T-helper 1 cell treated with Interleukin-12 subunit alpha and Interleukin-12 subunit beta and Interleukin-4 antibody, amounts not matched to agents 30 ng/mL and 1 ng/mL, for 36 hours (primary cell): Measurements from ENCODE around the gene KLK7. TPM values are rescaled to one million over a fixed set of nuclear protein-coding genes. Genes with fewer than 3 reads are reported as not detected.
"Not testable (repeated sequence)": the region's sequence is repeated elsewhere in the genome, so short reads cannot be mapped to it uniquely, and the experiment has no call there.

Experiments used
- intact Hi-C: fragments of 100-400 bp; cut with micrococcal nuclease; formaldehyde crosslinking; loops from one replicate; pipeline ENCODE4 v1.15.1; 2024
- total RNA-seq: library from RNA; stranded (reverse); gene quantifications from 2 replicates; pipeline ENCODE4 v1.2.3, GENCODE V29; 2022

KLK7 gene
- total RNA-seq, 1 donor from 2014 or later, result not detected

DNA sequence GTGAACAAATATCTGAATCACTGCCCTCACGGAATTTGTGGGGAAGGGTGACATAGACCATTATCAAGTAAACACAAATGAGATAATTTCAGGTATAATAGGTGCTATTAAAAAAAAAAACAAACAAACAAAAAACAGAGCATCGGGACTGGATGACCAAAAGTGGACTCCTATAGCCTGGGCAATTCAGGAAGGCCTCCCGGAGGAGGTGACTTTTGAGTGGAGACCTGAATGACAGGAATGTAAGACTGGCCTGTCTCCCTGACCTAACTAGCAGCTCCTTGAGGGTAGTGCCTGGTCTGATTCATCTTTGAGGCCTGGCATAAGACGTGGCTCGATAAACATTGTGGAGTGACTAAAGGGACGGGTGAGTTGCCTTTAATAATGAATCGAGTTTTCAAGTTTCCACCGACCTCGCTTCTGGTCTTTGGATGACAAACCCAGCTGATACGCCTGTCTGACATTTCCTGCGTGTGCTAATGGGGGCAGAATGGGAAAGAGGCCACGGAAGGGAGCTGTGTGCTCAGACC is 29.0 kb upstream of the KLK7 start:
- intact Hi-C loops, result no loop called here

DNA sequence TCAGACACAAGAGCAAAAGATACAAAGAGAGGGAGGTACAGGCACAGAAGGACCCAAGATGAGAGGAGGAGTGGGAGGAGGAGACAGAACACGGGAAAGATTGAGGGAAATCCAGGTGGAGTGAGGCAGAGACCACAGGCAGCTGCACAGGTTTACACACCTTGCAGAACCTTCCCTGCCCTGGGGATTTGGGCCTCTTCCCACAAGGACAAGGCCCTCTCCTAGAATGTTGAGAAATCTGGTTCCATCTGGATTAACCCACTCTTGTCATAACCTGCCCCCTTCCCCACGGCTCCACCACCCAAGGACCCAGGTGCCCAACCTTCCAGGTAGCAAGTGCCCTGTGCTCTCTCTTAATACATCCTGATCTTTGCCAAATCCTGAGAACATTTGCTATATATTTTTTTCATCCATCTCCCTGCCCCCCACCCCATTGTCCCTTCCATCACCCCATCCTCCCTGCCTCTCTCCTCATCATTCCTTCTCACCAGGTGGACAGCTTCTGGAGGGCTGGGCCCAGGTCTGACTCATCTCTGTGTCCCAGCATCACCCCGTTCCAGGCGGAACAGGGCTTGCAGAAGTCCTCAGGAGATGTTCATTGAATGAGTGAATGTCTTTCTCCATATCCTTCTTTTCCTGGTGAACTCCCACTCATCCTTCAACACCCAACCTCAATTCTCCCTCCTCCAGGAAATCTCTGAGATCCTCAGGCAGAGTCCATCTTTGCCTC is 26.5 kb upstream of the KLK7 start:
- intact Hi-C loops, result no loop called here

- intact Hi-C loops, result no loop called here
Measured at GRCh38 chr19:51009061-51009891, 25.6 kb upstream of the KLK7 start.

- intact Hi-C loops, result no loop called here
Measured at GRCh38 chr19:51007488-51007887, 23.8 kb upstream of the KLK7 start.

GRCh38 chr19:51006406-51006805 is 22.7 kb upstream of the KLK7 start:
- intact Hi-C loops, result no loop called here

DNA sequence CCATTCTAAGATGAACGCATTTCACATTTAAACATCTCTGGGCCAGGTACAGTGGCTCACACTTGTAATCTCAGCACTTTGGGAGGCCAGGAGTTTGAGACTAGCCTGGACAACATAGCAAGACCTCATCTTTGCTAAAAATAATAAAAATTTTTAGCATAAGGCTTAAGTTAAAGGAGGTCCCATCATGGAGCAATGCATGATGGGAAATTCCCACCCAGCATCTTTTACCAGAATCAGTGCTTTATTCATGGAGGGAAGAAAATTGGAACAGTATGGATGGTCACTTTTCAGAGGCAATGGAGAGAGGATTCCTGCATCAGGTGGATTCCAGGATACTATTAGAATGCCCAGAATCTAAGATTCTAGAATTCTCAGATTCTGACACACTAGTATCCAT is 21.5 kb upstream of the KLK7 start:
- intact Hi-C loops, result no loop called here

DNA sequence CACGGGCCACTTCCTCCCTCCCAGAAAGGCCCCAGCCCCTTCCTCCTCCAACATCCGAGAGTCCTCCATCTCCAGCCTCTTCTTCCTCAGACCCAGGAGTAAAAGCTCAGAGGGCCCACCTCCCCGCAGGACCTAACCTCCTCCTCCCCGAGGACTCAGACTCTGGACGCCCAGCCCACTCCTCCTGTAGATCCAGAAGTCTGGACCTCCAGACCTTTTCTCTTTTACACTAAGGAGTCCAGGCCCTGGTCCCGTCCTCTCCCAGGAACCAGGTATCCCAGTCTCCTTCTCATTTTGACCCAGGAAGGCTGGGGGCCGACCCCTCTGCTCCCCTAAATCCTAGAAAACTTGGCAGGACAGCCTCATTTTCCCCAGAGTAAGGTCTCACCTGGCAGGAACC is 19.6 kb upstream of the KLK7 start:
- intact Hi-C loops, result no loop called here

DNA sequence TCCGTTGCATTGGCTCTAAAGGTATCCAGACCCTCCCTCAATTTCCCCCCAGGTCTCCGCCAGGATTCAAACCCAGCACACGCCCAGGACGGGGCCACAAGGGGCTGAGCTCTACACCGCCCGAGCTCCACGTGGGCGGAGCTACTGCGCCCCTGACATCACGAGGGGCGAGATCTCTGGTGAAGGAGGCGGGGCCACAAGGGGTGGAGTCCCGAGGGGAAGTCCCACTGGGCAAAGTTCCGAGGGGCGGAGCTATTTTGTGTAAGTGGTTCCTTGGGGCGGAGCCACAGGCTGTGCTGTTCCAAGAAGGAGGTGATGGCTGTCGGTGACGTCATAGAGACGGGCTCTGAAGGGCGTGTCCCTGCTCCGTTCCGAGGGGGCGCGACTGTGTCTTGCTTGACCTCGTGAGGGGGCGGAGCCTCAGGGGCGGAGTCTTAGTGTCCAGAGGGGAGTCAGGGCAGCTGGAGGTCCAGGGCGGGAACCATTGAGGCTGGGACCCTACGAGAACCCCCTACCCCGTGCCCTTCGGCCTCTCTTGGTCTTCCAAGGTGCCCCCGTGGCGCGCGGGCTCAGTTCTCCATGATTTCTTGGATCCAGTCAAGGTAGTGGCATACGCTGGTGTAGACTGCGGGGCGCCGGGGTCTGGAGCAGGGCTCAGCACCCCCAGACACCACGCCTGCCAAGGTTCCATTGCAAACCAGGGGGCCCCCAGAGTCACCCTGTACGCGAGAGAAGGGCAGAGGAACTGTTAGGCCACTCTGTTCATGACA is 19.0 kb upstream of the KLK7 start:
- intact Hi-C loops, result no loop called here

DNA sequence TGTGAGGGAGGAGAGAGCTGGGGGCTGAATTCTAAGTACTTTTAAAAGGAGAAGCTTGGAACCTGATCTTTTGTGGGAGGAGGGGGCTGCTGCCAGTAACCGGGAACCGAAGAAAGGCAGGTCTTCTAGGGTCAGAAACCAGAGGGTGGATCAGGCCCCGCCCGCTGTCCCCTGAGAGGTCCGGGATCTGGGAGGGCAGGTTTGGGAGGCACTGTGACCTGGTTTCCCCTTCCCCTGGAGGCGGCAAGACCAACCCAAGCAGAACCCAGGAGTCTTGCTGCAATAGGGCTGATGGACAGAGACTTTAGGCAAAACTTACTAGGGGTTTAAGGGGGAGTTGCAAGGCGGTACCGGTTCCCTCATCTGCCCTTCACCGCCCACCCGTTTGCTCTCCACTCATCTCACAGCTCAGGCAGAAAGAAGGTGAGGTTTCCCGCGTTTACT is 18.4 kb upstream of the KLK7 start:
- intact Hi-C loops, result no loop called here

DNA sequence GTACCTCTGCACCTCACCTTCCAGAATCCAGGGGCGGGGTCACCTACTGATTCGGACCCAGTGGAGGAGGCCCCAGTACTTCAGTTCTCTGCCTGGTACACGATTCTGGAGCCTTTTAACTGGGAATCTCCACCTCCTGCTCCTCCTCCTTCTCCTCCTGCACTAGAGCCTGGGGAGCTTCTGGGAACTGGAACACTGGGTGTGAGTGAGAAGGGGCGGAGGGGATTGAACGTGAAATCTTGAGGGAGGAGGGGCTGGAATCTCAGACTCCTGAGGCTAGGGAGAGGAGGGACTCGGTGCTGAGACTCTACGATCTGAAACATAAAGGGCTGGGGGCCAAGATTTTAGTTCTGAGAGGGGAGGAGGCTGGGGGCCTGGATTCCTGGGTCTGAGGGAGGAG is 17.8 kb upstream of the KLK7 start, which contains the start of gene KLK8:
TSS of gene KLK8 (minus strand) at position 90 of the 400 bp plus-strand sequence. CDS start 437 bp downstream, outside the sequence.
- intact Hi-C loops, result no loop called here

- intact Hi-C loops, result no loop called here
Measured at GRCh38 chr19:51000981-51001380, 17.3 kb upstream of the KLK7 start.

- intact Hi-C loops, result no loop called here
Measured at GRCh38 chr19:51000426-51000825, 16.7 kb upstream of the KLK7 start.

DNA sequence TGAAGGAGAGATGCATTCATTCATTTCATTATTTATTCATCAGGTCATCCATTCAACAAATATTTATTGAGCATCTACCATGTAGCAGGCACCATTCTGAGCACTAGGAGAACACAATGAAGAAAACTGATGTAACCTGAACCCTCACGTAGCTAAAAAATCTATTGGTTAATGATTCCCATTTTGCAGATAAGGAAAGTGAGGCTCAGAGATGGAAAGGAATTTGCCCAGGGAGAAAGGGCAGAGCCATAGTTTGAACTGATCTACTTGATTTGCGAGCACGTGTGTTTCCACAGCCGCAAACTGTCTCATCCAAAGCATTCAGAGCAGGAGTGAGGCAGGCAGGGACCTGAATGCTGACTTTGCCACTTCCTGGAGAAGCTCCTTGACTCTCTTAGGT is 15.0 kb upstream of the KLK7 start:
- intact Hi-C loops, result no loop called here

DNA sequence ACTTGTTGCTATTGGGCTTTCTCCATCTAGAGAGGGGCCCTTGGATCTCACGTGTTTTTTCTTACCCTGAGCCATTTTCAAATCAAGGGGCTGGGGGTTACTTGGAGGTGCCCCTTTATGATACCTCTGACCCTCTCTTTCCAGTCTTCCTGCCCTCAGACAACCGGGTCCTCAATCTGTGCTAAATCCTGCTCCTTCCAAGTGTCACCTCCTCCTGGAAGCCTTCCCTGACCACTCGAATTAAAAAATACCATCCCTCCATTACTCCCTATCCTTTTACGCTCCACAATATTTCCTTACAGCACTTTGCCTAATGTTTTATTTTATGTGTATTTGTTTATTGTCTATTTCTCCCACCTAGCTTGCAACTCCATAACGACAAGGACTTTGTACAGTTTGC is 14.3 kb upstream of the KLK7 start:
- intact Hi-C loops, result no loop called here

- intact Hi-C loops, result no loop called here
Measured at GRCh38 chr19:50994129-50994528, 10.4 kb upstream of the KLK7 start.

DNA sequence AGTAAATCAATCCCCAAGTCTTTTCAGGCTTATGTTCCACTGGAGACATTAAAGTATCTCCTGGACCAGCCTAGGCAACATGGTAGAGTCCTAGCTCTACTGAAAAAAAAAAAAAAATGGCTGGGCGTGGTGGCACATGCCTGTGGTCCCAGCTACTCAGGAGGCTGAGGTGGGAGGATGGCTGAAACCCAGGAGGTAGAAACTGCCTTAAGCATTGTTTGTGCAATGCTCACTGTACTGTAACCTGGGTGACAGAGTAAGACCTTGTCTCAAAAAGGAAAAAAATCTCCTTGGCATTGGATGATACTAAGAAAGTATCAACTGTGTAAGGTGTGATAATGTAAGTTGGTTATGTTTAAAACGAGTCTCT is 8.9 kb upstream of the KLK7 start:
- intact Hi-C loops, result no loop called here

DNA sequence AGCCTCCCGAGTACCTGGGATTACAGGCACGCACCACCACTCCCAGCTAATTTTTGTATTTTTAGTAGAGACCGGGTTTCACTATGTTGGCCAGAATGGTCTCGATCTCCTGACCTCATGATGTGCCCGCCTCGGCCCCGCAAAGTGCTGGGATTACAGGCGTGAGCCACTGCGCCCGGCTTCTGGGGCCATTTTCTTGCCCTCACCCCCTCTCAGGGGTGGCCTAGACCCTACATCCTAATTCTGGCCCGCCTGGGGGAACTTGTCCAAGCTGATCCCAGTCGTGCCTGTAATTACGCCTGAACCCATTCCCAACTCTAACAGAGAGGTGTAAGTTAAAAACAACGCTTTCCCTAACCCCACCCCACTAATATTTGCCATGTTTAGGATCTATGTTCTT is 699 bp upstream of the KLK7 start:
- intact Hi-C loops, result not testable (repeated sequence)

DNA sequence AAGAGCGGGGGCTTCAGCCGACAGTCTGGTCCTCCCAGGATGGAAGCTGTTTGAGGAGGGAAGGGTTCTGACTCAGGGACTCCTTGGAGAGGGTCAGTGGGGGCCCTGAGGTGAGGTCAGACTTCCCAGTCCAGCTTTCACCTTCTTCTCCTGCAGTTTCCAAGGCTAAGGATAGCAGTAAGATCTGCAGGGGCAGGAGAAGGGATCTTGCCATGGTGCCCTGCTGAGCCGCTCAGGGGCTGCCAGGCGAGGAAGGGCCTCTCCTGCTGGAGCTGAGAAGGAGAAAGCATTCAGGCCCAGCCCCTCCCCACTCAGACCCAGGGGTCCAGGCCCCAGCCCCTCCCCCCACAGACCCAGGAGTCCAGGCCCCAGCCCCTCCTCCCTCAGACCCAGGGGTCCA is 1.5 kb downstream of the KLK7 start:
- intact Hi-C loops, result no loop called here

DNA sequence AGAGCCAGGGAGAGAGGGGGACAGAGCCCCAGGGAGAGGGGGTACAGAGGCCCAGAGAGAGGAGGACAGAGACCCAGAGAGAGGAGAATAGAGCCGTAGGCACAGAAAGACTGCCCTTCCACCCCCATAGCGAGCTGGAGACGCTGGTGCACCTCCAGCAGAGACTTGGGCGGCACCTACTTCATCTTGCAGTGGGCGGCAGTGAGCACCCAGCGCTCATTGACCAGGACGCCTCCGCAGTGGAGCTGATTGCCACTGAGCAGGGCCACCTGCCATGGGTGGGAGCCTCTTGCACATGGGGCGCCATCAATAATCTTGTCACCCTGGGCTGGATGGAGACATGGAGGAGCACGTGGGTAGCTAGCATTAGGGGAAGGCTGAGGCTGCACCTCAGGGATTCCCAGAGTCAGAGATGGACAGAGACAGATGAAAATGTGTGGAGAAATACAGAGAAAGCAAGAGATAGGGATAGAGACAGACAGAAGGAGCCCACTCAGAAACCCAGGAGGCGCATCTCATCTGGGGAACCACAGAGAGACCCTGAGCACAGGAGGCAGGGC is 2.0 kb downstream of the KLK7 start:
- intact Hi-C loops, result no loop called here

DNA sequence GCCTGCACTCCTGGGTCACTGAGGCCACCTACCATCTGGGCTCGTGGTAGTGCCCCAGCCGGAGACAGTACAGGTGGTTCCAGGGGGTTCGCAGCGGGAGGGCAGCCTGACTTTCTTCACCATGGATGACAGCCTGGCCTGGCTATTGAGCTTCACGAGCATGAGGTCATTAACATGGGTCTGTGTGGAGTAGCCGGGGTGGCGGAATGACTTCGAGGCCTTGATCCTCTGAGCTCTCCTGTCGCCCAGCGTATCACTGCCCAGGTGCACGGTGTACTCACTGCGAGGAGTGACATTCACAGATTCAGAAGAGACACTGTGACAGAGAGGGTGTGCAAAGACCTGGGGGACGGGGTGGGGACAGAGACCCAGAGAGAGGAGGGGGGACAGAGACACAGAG is 3.5 kb downstream of the KLK7 start:
- intact Hi-C loops, result no loop called here

DNA sequence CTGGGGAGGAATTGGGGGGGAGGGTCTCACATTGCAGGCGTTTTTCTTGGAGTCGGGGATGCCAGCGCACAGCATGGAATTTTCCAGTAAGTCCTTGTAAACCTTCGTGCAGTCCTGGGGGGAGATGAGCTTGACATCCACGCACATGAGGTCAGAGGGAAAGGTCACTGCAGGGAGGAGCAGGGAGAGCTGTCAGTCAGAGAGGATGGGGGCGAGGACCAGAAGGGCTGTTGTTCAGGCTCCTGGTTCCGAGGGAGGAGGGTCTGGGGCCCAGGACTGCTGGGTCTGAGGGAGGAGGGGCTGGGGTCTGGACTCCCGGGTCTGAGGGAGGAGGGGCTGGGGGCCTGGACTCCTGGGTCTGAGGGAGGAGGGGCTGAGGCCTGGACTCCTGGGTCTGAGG is 4.0 kb downstream of the KLK7 start:
- intact Hi-C loops, result no loop called here
